SU-DHL-6 (cell line): ENCODE measurements around the gene KCNJ4.
"Not testable (repeated sequence)": the region's sequence is repeated elsewhere in the genome, so short reads cannot be mapped to it uniquely, and the experiment has no call there.

Source experiments
- H2AFZ ChIP-seq: fragments of 200-600 bp; sonication (generic); 2 replicates; pipeline ENCODE4 v1.6.1; 2014; ENCODE audit warnings: low read depth, mild to moderate bottlenecking, moderate library complexity, mixed read lengths, antibody characterized with exemption, low read length; ENCODE audit not compliant: severe bottlenecking
- H3F3A ChIP-seq: fragments of 200-600 bp; shearing (Covaris generic); 2 replicates; pipeline ENCODE4 v1.6.0; 2016; ENCODE audit warnings: antibody characterized with exemption, mild to moderate bottlenecking; ENCODE audit not compliant: insufficient read depth
- H3K27ac ChIP-seq: fragments of 200-600 bp; sonication (generic); 2 replicates; pipeline ENCODE4 v1.5.1; 2016; ENCODE audit warnings: low read depth, mild to moderate bottlenecking, low read length, moderate library complexity, mixed read lengths
- H3K27me3 ChIP-seq: fragments of 200-600 bp; sonication (generic), shearing (Covaris generic); 2 replicates; pipeline ENCODE4 v1.6.0; 2014; ENCODE audit warnings: mild to moderate bottlenecking, low read length
- H3K36me3 ChIP-seq: fragments of 200-600 bp; sonication (generic); 2 replicates; pipeline ENCODE4 v1.6.1; 2014; ENCODE audit warnings: mild to moderate bottlenecking, low read length, mixed read lengths
- H3K4me2 ChIP-seq: fragments of 300-600, 200-600 bp; shearing (Covaris generic), sonication (generic); 2 replicates; pipeline ENCODE4 v1.6.0; 2014; ENCODE audit warnings: low read length, low read depth, mild to moderate bottlenecking; ENCODE audit not compliant: poor library complexity, severe bottlenecking
- H3K4me3 ChIP-seq: fragments of 200-600 bp; sonication (generic); 2 replicates; pipeline ENCODE4 v1.5.1; 2014; ENCODE audit warnings: antibody characterized with exemption, low read length, mild to moderate bottlenecking, mixed read lengths; ENCODE audit not compliant: insufficient read depth, poor library complexity, severe bottlenecking
- H3K79me2 ChIP-seq: fragments of 200-600 bp; sonication (generic); 2 replicates; pipeline ENCODE4 v1.6.1; 2014; ENCODE audit warnings: mild to moderate bottlenecking, low read length, moderate library complexity; ENCODE audit not compliant: insufficient read depth
- H3K9ac ChIP-seq: fragments of 200-600 bp; sonication (generic); 2 replicates; pipeline ENCODE4 v1.7.0; 2014; ENCODE audit warnings: mild to moderate bottlenecking, low read length
- H3K9me2 ChIP-seq: fragments of 200-600 bp; sonication (generic); replicated peaks from 2 replicates; pipeline ENCODE4 v1.6.1; 2014; ENCODE audit warnings: low read length; ENCODE audit not compliant: insufficient read depth
- H3K9me3 ChIP-seq: fragments of 200-600 bp; sonication (generic); 2 replicates; pipeline ENCODE4 v1.6.1; 2014; ENCODE audit warnings: low read length, mixed read lengths; ENCODE audit not compliant: insufficient read depth
- H4K20me1 ChIP-seq: fragments of 200-600 bp; sonication (generic); 2 replicates; pipeline ENCODE4 v1.6.1; 2014; ENCODE audit warnings: low read depth, mild to moderate bottlenecking, antibody characterized with exemption, low read length, moderate library complexity, mixed read lengths
- CTCF ChIP-seq: fragments of 200-600 bp; sonication (generic); IDR thresholded peaks from one replicate; pipeline ENCODE4 v1.5.1; 2017; ENCODE audit warnings: antibody characterized with exemption, mild to moderate bottlenecking, low read length, moderate library complexity; ENCODE audit not compliant: insufficient read depth, poor library complexity, severe bottlenecking
- EZH2phosphoT487 ChIP-seq: fragments of 200-600 bp; sonication (generic), shearing (Covaris generic); conservative IDR thresholded peaks from 2 replicates; pipeline ENCODE4 v1.6.1; 2018; ENCODE audit warnings: mild to moderate bottlenecking, antibody characterized with exemption, low read length, moderate library complexity, mixed read lengths

KCNJ4 gene

GRCh38 chr22:38403812-38404211, 51.2 kb downstream of the KCNJ4 start:
- Histone ChIP-seq H4K20me1 (no peaks in the 10 kb centered on the region), H3K79me2 (no peaks in the 10 kb centered on the region), H3K4me3 (no peak overlapping the region), H3K27me3 (no peaks in the 10 kb centered on the region), H3K9ac (no peak overlapping the region), H3K9me2 (no peaks in the 10 kb centered on the region), H3K9me3 (no peaks in the 10 kb centered on the region), H3F3A (peaks cover 5% of the 10 kb centered on the region; the same call in 1 of the 2 replicates), H3K27ac (no peak overlapping the region), H2AFZ (no peak overlapping the region), H3K4me2 (no peak overlapping the region), H3K36me3 (no peaks in the 10 kb centered on the region)
- TF ChIP-seq EZH2phosphoT487: no peak
- TF ChIP-seq CTCF: no peak

- Histone ChIP-seq H4K20me1 (no peaks in the 10 kb centered on the region), H3K27me3 (no peaks in the 10 kb centered on the region), H3K79me2 (no peaks in the 10 kb centered on the region), H3K4me2 (no peak overlapping the region), H3K9me3 (no peaks in the 10 kb centered on the region), H3K9me2 (no peaks in the 10 kb centered on the region), H3K36me3 (no peaks in the 10 kb centered on the region), H3K9ac (no peak overlapping the region), H3K4me3 (no peak overlapping the region), H3F3A (peaks cover 5% of the 10 kb centered on the region; the same call in 1 of the 2 replicates), H3K27ac (no peak overlapping the region), H2AFZ (no peak overlapping the region)
- TF ChIP-seq EZH2phosphoT487: no peak
- no peak for TF ChIP-seq CTCF
Measured at GRCh38 chr22:38402204-38402603, 52.8 kb downstream of the KCNJ4 start.

GRCh38 chr22:38401336-38402084, 53.5 kb downstream of the KCNJ4 start:
- H3K4me2 ChIP-seq: no peak overlapping the region
- H4K20me1 ChIP-seq: no peaks in the 10 kb centered on the region
- H3K79me2 ChIP-seq: no peaks in the 10 kb centered on the region
- H3K4me3 ChIP-seq: no peak overlapping the region
- H3K9me2 ChIP-seq: no peaks in the 10 kb centered on the region
- TF ChIP-seq EZH2phosphoT487: no peak
- no peak for TF ChIP-seq CTCF
- H3K36me3 ChIP-seq: no peaks in the 10 kb centered on the region
- H3K27me3 ChIP-seq: no peaks in the 10 kb centered on the region
- H3K9me3 ChIP-seq: no peaks in the 10 kb centered on the region
- no peak overlapping the region for H3K9ac ChIP-seq
- no peak overlapping the region for H3K27ac ChIP-seq
- H3F3A ChIP-seq: peaks cover 5% of the 10 kb centered on the region; the same call in 1 of the 2 replicates
- no peak overlapping the region for H2AFZ ChIP-seq

- not testable (repeated sequence) for H3K79me2 ChIP-seq, H3K36me3 ChIP-seq, H4K20me1 ChIP-seq, H3K27ac ChIP-seq, H3K4me3 ChIP-seq, H3K9me3 ChIP-seq, H3K9me2 ChIP-seq, H3K27me3 ChIP-seq, H3K4me2 ChIP-seq, H3K9ac ChIP-seq, H2AFZ ChIP-seq
- H3F3A ChIP-seq: peaks cover 12% of the 10 kb centered on the region; the same call in 1 of the 2 replicates
Measured at GRCh38 chr22:38400256-38400655, 54.7 kb downstream of the KCNJ4 start.
